Renal pelvis (tissue), 4 donors: ENCODE results near the gene CSTA. TPM values are rescaled to one million over a fixed set of nuclear protein-coding genes. Genes with fewer than 3 reads are reported as not detected.

ENCODE experiments used
- DNase-seq: peaks from one replicate; pipeline ENCODE4 v3.0.0-alpha.2; 2013
- polyA plus RNA-seq, 3 donors: library from polyadenylated mRNA; unstranded; fragments of 120-200 nt; gene quantifications; one replicate each; pipeline ENCODE4 v1.2.1, GENCODE V29; 2013; ENCODE audit not compliant: insufficient read length in 3 of 3

CSTA gene
- polyA plus RNA-seq, 3 donors, result 0.31 to 0.85 (median 0.55) TPM

GRCh38 chr3:122374034-122374433 is 49.0 kb downstream of the CSTA start:
- DNase-seq, result no peak

DNA sequence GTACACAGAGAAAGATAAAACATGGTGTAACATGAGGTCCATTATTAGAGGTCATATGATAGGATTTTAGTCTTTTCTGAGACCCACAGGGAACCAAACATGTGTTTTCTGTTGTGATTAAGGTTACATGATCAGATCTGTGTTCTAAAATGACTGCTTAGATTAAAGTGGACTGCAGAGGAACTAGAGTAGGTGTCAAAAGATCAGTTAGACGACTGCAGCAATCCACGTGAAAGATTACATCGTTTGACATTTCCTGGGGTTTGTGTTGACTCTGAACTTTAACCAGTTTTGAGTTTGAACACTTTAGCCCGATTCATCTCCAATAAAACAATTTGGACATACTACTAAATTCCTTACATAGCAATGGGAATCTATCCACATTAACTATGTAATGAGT is 52.9 kb downstream of the CSTA start:
- no peak for DNase-seq

DNA sequence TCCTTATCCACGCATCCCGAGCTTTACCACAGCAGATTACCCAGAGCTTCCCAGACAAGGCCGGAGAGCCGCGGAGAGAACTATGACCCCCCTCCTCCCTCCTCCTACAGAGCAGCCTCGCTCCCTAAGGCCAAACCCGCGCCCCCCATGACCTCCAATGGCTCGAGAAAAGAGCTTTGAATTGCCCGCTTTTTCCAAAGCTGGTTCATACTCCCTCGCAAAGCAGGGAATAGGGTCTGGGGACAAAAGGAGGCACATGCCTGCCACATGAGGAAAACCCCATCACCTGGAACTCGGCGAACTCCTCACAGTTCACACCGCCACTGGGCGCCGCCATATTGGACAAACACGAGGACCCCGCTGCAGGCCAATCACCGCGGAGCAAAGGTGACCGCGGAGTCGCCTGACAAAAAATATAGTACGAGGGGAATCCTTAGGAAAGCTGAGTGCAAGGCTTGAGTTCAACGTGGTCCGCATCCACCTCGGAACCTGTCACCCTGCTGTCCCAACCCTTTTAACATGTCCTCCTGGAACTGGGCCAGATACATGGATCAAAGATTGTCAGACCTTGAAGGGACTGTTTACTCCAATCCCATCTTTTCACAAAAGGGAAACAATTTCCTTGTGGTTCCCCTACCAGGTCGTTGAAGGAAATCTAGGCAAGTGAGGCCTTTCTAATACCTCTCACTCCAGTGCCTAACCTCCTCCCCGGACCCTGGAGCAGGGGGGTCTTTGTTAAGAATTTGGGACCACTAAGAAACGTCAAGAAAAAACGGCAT is 58.0 kb downstream of the CSTA start, which contains the start of gene MIX23:
TSS of gene MIX23 (minus strand) at position 344 of the 779 bp plus-strand sequence. CDS start at position 337, 7 bp downstream.
- DNase-seq, result peak; percentile 91

DNA sequence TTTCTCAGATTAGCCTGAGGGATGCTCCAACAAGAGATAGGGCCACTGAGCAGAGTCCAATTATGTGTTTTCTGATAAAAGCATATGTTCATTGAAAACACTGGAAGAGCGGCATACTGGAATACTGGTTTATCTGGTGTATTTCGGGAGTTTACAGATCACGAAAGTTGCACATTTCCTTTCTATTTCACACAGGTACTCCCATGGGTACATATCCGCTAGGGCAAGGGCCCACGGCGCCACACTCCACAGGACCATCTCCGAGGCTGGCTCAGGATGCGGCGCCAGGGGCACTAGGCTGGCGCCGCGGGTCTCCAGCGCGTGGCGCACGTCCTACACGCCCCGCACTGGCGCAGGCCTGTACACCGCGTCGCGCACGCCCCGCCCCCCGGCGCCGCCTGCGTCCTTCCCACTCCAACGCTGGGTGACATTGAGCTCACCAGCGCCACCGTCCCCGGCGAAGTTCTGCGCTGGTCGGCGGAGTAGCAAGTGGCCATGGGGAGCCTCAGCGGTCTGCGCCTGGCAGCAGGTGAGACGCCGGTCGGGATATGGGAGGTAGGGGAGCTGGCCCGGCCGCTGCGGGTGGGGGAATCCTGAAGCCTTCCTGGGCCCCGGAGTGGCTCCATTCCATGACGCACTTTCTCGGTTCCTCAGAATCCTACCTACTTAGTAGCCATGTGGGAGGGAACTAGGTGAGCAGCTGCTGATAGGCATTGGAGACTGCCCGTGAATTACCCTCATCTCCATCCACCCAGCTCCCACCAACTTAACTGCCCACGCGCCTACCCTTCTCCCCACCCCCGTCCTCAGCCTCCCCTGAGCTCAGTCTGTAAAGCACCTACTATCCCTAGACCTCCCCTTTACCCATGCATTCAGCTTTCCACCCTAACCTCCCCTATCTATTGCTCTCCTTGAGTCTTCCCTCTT is 59.0 kb downstream of the CSTA start, which contains the start of gene FAM162A:
TSS of gene FAM162A (plus strand) at position 412 of the 927 bp plus-strand sequence. CDS start at position 496, 84 bp downstream.
- peak; percentile 95 for DNase-seq

DNA sequence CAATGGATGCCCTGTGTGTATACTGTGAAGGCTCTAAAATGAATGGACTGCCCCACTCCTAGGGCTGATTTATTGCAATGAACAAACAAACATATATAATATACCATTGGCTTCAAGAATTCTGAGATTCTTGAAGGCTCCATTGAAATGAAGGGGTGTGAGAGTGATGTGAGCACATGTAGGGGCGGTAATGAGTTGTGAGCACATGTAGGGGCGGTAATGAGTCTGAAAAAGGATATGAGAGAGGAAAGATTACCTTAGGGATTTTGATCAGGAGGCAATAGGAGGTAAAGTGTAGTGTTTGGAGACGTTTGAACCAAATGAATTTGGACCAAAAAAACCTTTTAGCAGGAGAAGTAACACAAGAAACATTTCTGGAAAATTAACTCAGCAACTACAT is 62.7 kb downstream of the CSTA start:
- DNase-seq, result no peak

- DNase-seq, result no peak
These were observed 64.1 kb downstream of the CSTA start for GRCh38 chr3:122389197-122389596.

GRCh38 chr3:122389892-122390291 is 64.8 kb downstream of the CSTA start:
- DNase-seq, result no peak

- DNase-seq, result peak; percentile 24
These were observed 65.6 kb downstream of the CSTA start for GRCh38 chr3:122390665-122391064.

Other genes with a start within 250 kb of the CSTA start
- gene CASR, start 141.6 kb upstream of the CSTA start, polyA plus RNA-seq, result 10 to 100 TPM; 23.5 to 30.7 (median 28.2) TPM
- 10 to 100 TPM; 48.3 to 55.4 (median 55.4) TPM for gene MIX23, start 58.0 kb downstream of the CSTA start, polyA plus RNA-seq
- 10 to 100 TPM; 60.9 to 70.8 (median 68.9) TPM for gene FAM162A, start 58.9 kb downstream of the CSTA start, polyA plus RNA-seq
- gene WDR5B, start 90.8 kb downstream of the CSTA start, polyA plus RNA-seq, result 10 to 100 TPM in 2 of 3 donors, 1 to 10 TPM in 1; 9.2 to 11.0 (median 10.4) TPM
- gene KPNA1, start 189.7 kb downstream of the CSTA start, polyA plus RNA-seq, result 10 to 100 TPM; 41.8 to 49.0 (median 47.5) TPM
- gene PARP9, start 239.1 kb downstream of the CSTA start, polyA plus RNA-seq, result 10 to 100 TPM; 14.3 to 18.6 (median 14.5) TPM
- gene DTX3L, start 239.1 kb downstream of the CSTA start, polyA plus RNA-seq, result 10 to 100 TPM; 10.6 to 16.4 (median 12.6) TPM